H1 (cell line): ENCODE results near the gene MMP25. TPM values are rescaled to one million over a fixed set of nuclear protein-coding genes. Genes with fewer than 3 reads are reported as not detected.

ENCODE experiments used
- BCL11A ChIP-seq, 2 experiments: IDR thresholded peaks; one replicate each; pipeline ENCODE4 v1.6.1; 2011; ENCODE audit warnings: low read depth in 2 of 2, low read length in 2 of 2, mild to moderate bottlenecking in 2 of 2
- CBX8 ChIP-seq: fragments of 300-800, 300-1000 bp; sonication (generic); IDR thresholded peaks from 2 replicates; pipeline ENCODE4 v1.7.1; 2016; ENCODE audit warnings: low read depth, low read length, borderline replicate concordance
- CEBPB ChIP-seq: IDR thresholded peaks from 2 replicates; pipeline ENCODE4 v1.6.1; 2012; ENCODE audit warnings: low read depth, low read length
- CTBP2 ChIP-seq: IDR thresholded peaks from 2 replicates; pipeline ENCODE4 v1.7.0; 2011; ENCODE audit warnings: borderline replicate concordance, mild to moderate bottlenecking, moderate library complexity, mixed read lengths, low read length; ENCODE audit not compliant: insufficient read depth, insufficient read length
- CTCF ChIP-seq, 3 experiments: IDR thresholded peaks; 1 replicate in 2 of 3; 2 replicates in 1 of 3; pipeline versions ENCODE4 v1.5.1 to v1.6.1; 2011; ENCODE audit warnings: low read length in 3 of 3, mild to moderate bottlenecking in 3 of 3, inconsistent platforms in 2 of 3, low read depth in 1 of 3, moderate library complexity in 1 of 3; ENCODE audit not compliant: insufficient read depth in 1 of 3; ENCODE audit errors: control extremely low read depth in 1 of 3
- E2F6 ChIP-seq: IDR thresholded peaks from 2 replicates; pipeline ENCODE4 v1.6.1; 2012; ENCODE audit warnings: inconsistent platforms
- EZH2 ChIP-seq: fragments of 200-600 bp; sonication (generic); IDR thresholded peaks from 2 replicates; pipeline ENCODE4 v1.7.1; 2012; ENCODE audit warnings: low read depth, mild to moderate bottlenecking, moderate library complexity, low read length, inconsistent platforms; ENCODE audit not compliant: severe bottlenecking
- FOSL1 ChIP-seq: IDR thresholded peaks from 2 replicates; pipeline ENCODE4 v1.6.1; 2011; ENCODE audit warnings: mild to moderate bottlenecking, low read depth, low read length, moderate library complexity; ENCODE audit not compliant: insufficient read depth
- GTF2F1 ChIP-seq: IDR thresholded peaks from 2 replicates; pipeline ENCODE4 v1.6.1; 2012; ENCODE audit warnings: low read depth, low read length, improper control_type of control experiment, borderline replicate concordance
- KDM1A ChIP-seq: fragments of 200-600, 300-600 bp; sonication (generic); IDR thresholded peaks from 2 replicates; pipeline ENCODE4 v1.7.1; 2016; ENCODE audit warnings: mild to moderate bottlenecking, low read length, borderline replicate concordance
- NANOG ChIP-seq: IDR thresholded peaks from 2 replicates; pipeline ENCODE4 v1.6.1; 2011; ENCODE audit warnings: low read length, low read depth, mild to moderate bottlenecking, inconsistent platforms; ENCODE audit not compliant: insufficient read depth, poor library complexity, severe bottlenecking
- POLR2AphosphoS5 ChIP-seq: IDR thresholded peaks from 2 replicates; pipeline ENCODE4 v1.6.1; 2011; ENCODE audit warnings: low read depth, low read length
- RFX5 ChIP-seq: IDR thresholded peaks from 2 replicates; pipeline ENCODE4 v1.6.1; 2011; ENCODE audit warnings: low read depth, low read length, improper control_type of control experiment, borderline replicate concordance
- SIRT6 ChIP-seq: IDR thresholded peaks from one replicate; pipeline ENCODE4 v1.7.1; 2012; ENCODE audit warnings: low read length, inconsistent platforms
- SP1 ChIP-seq: IDR thresholded peaks from 2 replicates; pipeline ENCODE4 v1.6.1; 2011; ENCODE audit warnings: low read depth, low read length
- SUZ12 ChIP-seq: fragments of 200-600 bp; sonication (generic); IDR thresholded peaks from 2 replicates; pipeline ENCODE4 v1.6.1; 2012; ENCODE audit warnings: mild to moderate bottlenecking, inconsistent platforms, low read length, moderate library complexity, mixed read lengths
- USF2 ChIP-seq: IDR thresholded peaks from 2 replicates; pipeline ENCODE4 v1.6.1; 2011; ENCODE audit warnings: low read length, improper control_type of control experiment
- ZNF274 ChIP-seq: IDR thresholded peaks from 2 replicates; pipeline ENCODE4 v1.7.0; 2012; ENCODE audit warnings: low read length, borderline replicate concordance; ENCODE audit errors: extremely low read depth
- polyA plus RNA-seq, 7 experiments: library from polyadenylated mRNA; depleted of rRNA in 3 of 7; stranded (reverse) in 5 of 7; unstranded in 2 of 7; fragments of >200 nt in 5 of 7; fragments of 200-250 nt in 2 of 7; gene quantifications; 1 replicate in 5 of 7; 2 replicates in 1 of 7; 4 replicates in 1 of 7; pipeline versions ENCODE4 v1.2.1 to v1.2.3, GENCODE V29; 2011 to 2013; ENCODE audit warnings: missing spikeins in 2 of 7, mixed read lengths in 2 of 7
- total RNA-seq: library from RNA; stranded (reverse); fragmentation: NEBNext Ultra II Directional; extraction: Animal tissue kit (Norgen Biotek cat#: 25700); gene quantifications from 2 replicates; pipeline ENCODE4 v1.2.1, GENCODE V29; 2021

The MMP25 gene
- total and polyA plus RNA-seq, 2 of the 8 experiments (the other 6 are each of a cell fraction or from before 2014, with no cell fraction given): 7.7 to 26.7 TPM

GRCh38 chr16:3009568-3010390 is 36.6 kb upstream of the MMP25 start (continued):
- TF ChIP-seq E2F6 (no peak), FOSL1 (no peak), SP1 (peak; percentile 99), SUZ12 (no peak), CTCF (IDR thresholded peaks at IDR 0.05; ENCODE audit: control extremely low read depth in 1 of 3, insufficient read depth in 1 of 3, low read depth in 1 of 3, low read length in 3 of 3) (no peak), NANOG (no peak), BCL11A (IDR thresholded peaks at IDR 0.05; ENCODE audit: low read depth in 2 of 2, low read length in 2 of 2) (peak in 1 of 2 experiments; percentile 21), CTBP2 (peak; percentile 98), CBX8 (no peak), EZH2 (no peak), POLR2AphosphoS5 (peak; percentile 73), CEBPB (no peak), KDM1A (0 out of 2 replicates have a peak, but pooled peaks have one; percentile 44), RFX5 (no peak), USF2 (no peak), ZNF274 (no peak), GTF2F1 (no peak), SIRT6 (no peak)
